Coronary artery (tissue), 2 donors: ENCODE measurements around the gene ZBTB47.

Experiments
- DNase-seq: peaks from one replicate; pipeline ENCODE4 v3.0.0-alpha.2; 2017; ENCODE audit warnings: low spot score
- H3K27ac ChIP-seq, 2 donors: fragments of 200-600 bp; sonication (generic); one replicate each; pipeline ENCODE4 v1.5.1; 2016 to 2019
- H3K4me3 ChIP-seq: fragments of 200-600 bp; sonication (generic); 2 replicates; pipeline ENCODE4 v1.5.1; 2016; ENCODE audit warnings: mild to moderate bottlenecking, moderate library complexity
- TF ChIP-seq, protein P1 (sequence below): fragments of 200-600 bp; sonication (generic); IDR thresholded peaks from one replicate; pipeline ENCODE4 v1.5.1; 2019; ENCODE audit warnings: antibody characterized with exemption

ZBTB47 gene

DNA sequence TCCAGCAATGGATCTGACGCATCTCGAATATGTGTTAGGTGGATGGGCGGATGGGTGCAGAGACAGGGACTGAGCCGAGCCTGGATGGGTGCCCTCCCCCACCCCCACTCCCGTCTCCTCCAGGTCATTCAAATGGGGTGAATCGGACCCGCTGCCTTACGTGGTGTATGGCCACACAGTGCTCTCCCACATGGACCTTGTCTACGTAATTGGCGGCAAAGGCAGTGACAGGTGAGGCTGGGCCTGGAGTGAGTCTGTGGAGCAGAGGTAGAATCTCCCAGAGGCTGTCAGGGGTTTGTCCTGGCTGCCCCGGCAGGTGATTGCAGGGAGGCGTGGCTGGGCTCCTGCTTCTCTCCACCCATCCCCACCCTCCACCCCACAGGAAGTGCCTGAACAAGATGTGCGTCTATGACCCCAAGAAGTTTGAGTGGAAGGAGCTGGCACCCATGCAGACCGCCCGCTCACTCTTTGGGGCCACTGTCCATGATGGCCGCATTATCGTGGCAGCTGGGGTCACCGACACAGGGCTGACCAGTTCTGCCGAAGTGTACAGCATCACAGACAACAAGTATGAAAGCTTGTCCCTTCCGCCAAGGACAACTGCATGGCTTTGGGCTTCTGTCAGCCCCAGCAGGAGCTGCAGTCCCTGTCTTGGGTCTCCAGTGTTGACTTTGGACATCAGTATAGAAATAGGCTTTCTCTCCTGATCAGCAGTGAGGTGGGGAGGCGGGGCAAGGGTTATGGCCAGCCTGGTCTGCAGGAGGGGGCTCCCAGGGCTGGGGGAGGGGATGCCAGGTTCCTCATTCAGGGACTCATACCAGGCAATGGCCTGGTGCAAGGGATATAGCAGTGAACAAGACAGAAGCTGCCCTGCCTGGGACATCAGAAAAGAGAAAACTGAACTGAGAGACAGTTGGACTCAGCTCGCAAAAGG, 35.3 kb downstream of the ZBTB47 start:
- TF ChIP-seq, protein P1, sequence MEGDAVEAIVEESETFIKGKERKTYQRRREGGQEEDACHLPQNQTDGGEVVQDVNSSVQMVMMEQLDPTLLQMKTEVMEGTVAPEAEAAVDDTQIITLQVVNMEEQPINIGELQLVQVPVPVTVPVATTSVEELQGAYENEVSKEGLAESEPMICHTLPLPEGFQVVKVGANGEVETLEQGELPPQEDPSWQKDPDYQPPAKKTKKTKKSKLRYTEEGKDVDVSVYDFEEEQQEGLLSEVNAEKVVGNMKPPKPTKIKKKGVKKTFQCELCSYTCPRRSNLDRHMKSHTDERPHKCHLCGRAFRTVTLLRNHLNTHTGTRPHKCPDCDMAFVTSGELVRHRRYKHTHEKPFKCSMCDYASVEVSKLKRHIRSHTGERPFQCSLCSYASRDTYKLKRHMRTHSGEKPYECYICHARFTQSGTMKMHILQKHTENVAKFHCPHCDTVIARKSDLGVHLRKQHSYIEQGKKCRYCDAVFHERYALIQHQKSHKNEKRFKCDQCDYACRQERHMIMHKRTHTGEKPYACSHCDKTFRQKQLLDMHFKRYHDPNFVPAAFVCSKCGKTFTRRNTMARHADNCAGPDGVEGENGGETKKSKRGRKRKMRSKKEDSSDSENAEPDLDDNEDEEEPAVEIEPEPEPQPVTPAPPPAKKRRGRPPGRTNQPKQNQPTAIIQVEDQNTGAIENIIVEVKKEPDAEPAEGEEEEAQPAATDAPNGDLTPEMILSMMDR, result no peak
- no peak for DNase-seq

DNA sequence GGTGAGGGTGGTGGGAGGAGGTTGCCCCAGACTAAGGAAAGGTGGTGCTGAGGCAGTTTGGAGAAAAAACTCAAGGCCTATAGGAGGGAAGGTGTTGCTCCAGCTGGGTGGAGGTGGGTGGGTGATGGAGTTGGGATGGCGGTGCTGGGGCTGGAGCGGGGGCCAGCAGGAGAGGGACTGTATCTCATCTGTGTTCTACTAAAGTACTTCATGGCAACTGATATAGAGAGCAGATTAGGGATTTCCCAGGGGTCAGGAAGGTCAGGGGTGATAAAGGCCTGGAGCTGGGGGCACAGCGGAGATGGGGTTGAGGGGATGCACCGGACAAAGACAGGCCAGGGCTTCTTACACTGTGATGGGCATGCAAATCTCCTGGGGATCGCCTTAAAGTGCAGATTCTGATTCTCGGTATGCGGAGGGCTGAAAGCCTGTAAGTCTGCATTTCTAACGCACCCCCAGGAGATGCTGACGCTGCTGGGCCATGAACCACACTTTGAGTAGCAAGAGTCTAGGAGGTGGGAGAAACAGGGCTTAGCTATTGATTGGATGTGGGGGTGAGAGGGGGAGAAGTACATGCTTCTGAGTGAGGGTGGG, 36.0 kb downstream of the ZBTB47 start:
- no peak overlapping the region for H3K4me3 ChIP-seq
- no peak for DNase-seq
- H3K27ac ChIP-seq, result no peak overlapping the region
- TF ChIP-seq, protein P1, result no peak

More for the DNA sequence above, 35.3 kb downstream of the ZBTB47 start:
- Histone ChIP-seq H3K27ac (no peak overlapping the region), H3K4me3 (no peak overlapping the region)

DNA sequence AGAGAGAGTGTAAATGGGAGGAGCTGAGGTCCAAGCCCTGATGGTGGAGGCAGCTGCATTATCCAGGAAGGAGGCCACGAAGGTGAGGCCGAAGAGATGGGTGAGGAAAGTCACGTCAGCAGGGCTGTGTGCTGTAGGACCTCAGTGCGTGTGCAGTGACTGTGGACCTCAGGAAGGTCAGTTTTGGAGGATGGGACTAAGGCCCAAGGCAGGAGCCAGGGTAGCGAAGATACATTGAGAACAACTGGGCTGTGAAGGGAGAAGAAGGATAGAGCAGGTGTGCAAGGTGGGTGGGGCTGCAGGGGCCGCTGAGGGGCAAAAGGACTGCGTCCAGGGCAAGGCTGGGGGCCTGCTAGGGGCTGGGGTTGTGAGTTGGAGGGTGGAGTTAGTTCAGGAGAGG, 36.7 kb downstream of the ZBTB47 start:
- H3K4me3 ChIP-seq, result no peak overlapping the region
- TF ChIP-seq, protein P1, result no peak
- no peak for DNase-seq
- H3K27ac ChIP-seq, result no peak overlapping the region

DNA sequence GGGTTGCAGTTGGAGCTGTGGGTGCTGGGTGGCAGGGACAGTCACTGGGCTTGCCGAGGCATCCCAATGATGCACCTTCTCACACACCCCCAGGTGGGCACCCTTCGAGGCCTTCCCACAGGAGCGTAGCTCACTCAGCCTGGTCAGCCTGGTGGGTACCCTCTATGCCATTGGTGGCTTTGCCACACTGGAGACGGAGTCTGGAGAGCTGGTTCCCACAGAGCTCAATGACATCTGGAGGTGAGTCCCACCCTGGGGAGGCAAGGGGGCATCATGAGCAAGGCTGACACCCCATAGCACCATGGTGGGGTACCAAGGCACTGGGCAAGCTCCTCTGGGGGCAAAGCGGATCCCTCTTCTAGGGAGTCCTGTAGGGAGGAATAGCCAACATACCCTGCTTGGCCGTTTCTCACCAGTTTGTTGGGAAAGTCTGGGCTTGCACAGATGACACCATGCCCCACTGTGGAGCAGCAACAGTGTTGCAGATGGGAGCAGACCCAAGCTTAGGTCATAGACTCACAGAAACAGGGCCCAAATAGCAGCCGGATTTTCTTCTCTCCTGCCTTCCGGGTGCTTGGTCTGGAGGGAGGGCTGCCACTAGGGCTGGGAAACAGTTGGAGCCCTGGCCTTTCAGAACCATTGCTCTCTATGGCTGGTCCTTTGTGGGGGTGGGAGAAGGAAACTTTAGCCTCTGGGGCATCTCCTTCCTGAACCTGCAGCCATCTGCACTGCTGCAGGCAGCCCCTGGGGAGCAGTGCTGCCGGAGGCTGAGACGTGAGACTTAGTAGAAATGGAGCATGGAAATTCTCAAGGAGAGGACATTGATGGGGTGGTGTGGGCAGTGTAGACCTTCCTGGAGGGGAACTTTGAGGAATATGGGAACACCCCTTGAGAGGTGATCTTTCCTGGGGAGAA, 37.5 kb downstream of the ZBTB47 start:
- no peak overlapping the region for H3K27ac ChIP-seq
- no peak overlapping the region for H3K4me3 ChIP-seq
- DNase-seq, result no peak
- TF ChIP-seq, protein P1, result no peak

DNA sequence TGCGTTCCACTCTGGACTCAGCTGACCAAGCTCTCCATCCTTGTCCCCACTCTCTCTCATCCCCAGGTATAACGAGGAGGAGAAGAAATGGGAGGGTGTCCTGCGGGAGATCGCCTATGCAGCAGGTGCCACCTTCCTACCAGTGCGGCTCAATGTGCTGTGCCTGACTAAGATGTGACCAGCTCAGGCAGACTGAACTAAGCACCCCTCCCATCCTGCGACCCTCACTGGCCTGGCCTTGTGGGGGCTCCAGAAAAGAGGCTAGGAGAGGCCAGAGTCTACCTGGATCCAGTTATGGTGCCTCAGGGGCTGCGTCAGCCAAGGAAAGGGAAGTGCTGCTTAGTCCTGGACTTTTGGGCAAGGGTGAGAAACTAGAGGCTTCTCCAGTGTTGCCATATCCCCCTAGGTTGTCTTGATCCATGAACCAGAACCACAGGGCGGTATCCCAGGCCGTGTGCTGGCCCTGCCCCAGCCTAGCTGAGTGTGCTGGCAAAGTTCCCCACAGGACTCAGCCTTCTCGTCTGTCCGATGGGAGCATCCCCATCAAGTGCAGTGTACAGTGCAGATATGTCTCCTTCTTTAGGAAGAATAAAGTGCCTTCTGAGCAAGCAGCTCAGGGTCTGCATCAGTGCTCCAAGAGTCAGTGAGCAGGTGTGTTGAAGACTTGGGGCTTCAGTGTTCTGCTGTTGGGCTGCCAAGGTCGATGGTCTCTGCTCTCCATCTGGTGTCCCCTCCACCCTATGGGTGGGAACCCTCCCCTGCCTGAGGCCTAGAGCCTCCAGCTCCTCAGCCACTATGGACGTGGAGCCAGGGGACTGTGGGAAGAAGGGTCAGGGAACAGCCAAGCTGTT, 38.5 kb downstream of the ZBTB47 start:
- Histone ChIP-seq H3K4me3 (no peak overlapping the region), H3K27ac (no peak overlapping the region)
- TF ChIP-seq, protein P1, result no peak
- DNase-seq, result no peak
